ENCODE results near the gene CAMK1G. TPM values are rescaled to one million over a fixed set of nuclear protein-coding genes. Genes with fewer than 3 reads are reported as not detected.

Gene CAMK1G
- total RNA-seq, 1 experiment from 2014 or later: not detected

DNA sequence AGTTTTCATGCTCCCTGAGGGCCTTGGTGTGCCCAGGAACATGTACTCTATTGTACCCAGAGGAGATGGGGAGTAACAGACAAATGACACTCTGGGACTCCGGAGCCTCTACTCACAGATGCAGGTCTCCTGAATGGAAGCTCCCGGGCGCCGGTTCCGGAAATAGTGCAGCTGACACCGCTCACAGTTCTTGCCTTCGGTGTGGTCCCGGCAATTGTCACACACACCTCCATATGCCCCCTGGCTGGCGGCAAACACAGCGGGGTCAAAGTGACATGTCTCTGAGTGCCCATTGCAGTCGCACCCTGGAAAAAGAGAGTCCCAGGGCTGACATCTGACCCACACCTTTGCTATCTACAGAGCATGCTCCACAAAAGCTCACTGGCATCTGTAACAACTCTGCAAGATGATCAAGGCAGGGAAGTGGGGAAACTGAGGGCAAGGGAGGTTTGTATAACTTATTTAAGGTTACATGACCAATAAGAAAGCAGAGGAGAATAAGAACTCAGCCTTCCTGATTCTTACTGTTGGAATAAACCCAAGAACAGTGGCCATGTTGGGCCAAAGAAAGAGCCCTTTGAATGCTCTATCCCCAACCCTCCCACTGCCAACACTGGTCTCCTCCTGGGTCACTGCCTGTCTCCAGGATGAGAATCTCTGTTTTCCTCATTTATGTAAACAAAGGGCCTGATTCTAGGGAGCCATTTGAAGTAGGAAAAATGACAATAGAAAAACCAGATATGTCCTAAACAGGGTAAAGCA is 46.3 kb downstream of the CAMK1G start:
- DNase-seq: no peak
- no peaks in the 10 kb centered on the region for H3K4me1 ChIP-seq (replicated peaks; ENCODE audit: insufficient read depth)
- TF ChIP-seq, protein P1, sequence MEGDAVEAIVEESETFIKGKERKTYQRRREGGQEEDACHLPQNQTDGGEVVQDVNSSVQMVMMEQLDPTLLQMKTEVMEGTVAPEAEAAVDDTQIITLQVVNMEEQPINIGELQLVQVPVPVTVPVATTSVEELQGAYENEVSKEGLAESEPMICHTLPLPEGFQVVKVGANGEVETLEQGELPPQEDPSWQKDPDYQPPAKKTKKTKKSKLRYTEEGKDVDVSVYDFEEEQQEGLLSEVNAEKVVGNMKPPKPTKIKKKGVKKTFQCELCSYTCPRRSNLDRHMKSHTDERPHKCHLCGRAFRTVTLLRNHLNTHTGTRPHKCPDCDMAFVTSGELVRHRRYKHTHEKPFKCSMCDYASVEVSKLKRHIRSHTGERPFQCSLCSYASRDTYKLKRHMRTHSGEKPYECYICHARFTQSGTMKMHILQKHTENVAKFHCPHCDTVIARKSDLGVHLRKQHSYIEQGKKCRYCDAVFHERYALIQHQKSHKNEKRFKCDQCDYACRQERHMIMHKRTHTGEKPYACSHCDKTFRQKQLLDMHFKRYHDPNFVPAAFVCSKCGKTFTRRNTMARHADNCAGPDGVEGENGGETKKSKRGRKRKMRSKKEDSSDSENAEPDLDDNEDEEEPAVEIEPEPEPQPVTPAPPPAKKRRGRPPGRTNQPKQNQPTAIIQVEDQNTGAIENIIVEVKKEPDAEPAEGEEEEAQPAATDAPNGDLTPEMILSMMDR (conservative IDR thresholded peaks at IDR 0.05): no peak
- TF ChIP-seq EZH2 (IDR thresholded peaks at IDR 0.05; ENCODE audit: low read depth): no peak
- intact Hi-C loops (cut with micrococcal nuclease; ENCODE audit: unreplicated experiment): loop anchor here (2.0 kb wide), 1 partner anchor 63 kb away; no protein-coding TSS in a partner anchor
- BruUV-seq (replicated peaks): no TSS peak
- no peaks in the 10 kb centered on the region for H3K79me2 ChIP-seq (ENCODE audit: low read depth)
- CTCF ChIA-PET: no interaction called here
- no peaks in the 10 kb centered on the region for H4K20me1 ChIP-seq (ENCODE audit: insufficient read depth)
- no peak overlapping the region for H3K4me2 ChIP-seq
- POLR2A ChIA-PET (ENCODE audit: unreplicated experiment): no interaction called here
- H3K36me3 ChIP-seq (ENCODE audit: low read depth): 0 out of 2 replicates have a peak, but pooled peaks cover 10% of the 10 kb centered on the region
- H3K4me3 ChIP-seq: no peak overlapping the region
- peaks cover 11% of the 10 kb centered on the region; the same call in 1 of the 2 replicates for H3F3A ChIP-seq (ENCODE audit: insufficient read depth, low read depth)
- no peaks in the 10 kb centered on the region for H3K9me2 ChIP-seq (ENCODE audit: insufficient read depth)
- H3K27ac ChIP-seq: no peak overlapping the region
- no peaks in the 10 kb centered on the region for H3K27me3 ChIP-seq (ENCODE audit: insufficient read depth, low read depth)
- H2AFZ ChIP-seq: no peak overlapping the region
- H3K9me3 ChIP-seq (ENCODE audit: insufficient read depth, low read depth): no peaks in the 10 kb centered on the region

DNA sequence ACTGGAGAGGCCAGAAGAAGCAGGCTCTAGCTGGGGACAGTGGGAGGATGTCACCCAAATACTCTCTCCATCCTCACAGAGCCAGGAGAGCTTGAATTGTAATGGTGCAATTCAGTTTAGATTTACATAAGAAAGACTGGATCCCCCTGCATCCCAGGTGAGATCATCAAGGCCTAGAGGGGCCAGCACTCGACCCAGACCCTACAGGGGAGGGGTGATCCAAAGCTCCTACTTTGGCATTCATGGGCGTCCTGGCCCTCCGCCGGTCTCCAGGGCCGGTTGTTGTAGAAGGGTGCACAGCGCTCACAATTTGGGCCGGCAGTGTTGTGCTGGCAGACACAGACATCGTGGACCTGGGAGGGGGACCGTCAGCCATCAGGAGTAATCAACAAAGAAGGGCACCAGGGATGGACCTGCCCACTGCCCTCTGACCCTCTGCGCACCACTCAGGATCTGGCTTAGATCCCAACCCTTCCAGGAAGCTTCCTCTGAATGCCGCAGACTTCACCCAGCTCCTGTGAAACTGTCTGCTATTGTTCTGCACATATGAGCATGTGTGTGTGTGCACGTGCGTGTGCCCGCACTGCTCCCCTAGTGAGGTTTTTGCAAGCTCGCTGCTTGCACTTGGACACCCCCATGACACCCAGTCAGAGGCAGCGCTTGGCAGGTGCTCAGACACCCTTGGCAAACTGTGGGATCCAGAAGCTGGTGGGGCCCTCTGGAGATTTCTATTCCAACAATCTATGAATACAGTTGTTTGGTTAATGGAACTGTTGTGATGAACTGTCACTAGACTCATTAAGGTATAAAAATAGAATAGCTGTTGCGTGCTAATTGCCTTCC is 47.1 kb downstream of the CAMK1G start:
- CTCF ChIA-PET: no interaction called here

More for the DNA sequence above, 47.1 kb downstream of the CAMK1G start:
- H3K79me2 ChIP-seq (ENCODE audit: low read depth): no peaks in the 10 kb centered on the region
- intact Hi-C loops (cut with micrococcal nuclease; ENCODE audit: unreplicated experiment): no loop called here
- DNase-seq: no peak
- H4K20me1 ChIP-seq (ENCODE audit: insufficient read depth): no peaks in the 10 kb centered on the region; the same call in 1 of the 2 replicates
- no peak overlapping the region for H3K4me2 ChIP-seq
- H3F3A ChIP-seq (ENCODE audit: insufficient read depth, low read depth): peaks cover 11% of the 10 kb centered on the region; the same call in 1 of the 2 replicates
- BruUV-seq (replicated peaks): no TSS peak
- no peaks in the 10 kb centered on the region for H3K27me3 ChIP-seq (ENCODE audit: insufficient read depth, low read depth)
- POLR2A ChIA-PET (ENCODE audit: unreplicated experiment): no interaction called here
- H3K9me3 ChIP-seq (ENCODE audit: insufficient read depth, low read depth): no peaks in the 10 kb centered on the region
- H2AFZ ChIP-seq: no peak overlapping the region
- no peaks in the 10 kb centered on the region for H3K9me2 ChIP-seq (ENCODE audit: insufficient read depth)
- no peak overlapping the region for H3K27ac ChIP-seq
- H3K36me3 ChIP-seq (ENCODE audit: low read depth): 0 out of 2 replicates have a peak, but pooled peaks cover 10% of the 10 kb centered on the region
- no peak overlapping the region for H3K4me3 ChIP-seq
- no peak for TF ChIP-seq EZH2 (IDR thresholded peaks at IDR 0.05; ENCODE audit: low read depth)
- TF ChIP-seq, protein P1 (conservative IDR thresholded peaks at IDR 0.05): no peak
- no peaks in the 10 kb centered on the region for H3K4me1 ChIP-seq (replicated peaks; ENCODE audit: insufficient read depth)

Data from PC-9 (cell line).